Epithelial cell of prostate (primary cell): ENCODE results near the gene C3orf85.

Experiments used
- DNase-seq: peaks from one replicate; pipeline ENCODE4 v3.0.0-alpha.2; 2011; ENCODE audit warnings: low read depth, low spot score
- H3K27ac ChIP-seq: fragments of 450-650 bp; 2 replicates; pipeline ENCODE4 v1.5.1; 2017; ENCODE audit warnings: mild to moderate bottlenecking

The C3orf85 gene

DNA sequence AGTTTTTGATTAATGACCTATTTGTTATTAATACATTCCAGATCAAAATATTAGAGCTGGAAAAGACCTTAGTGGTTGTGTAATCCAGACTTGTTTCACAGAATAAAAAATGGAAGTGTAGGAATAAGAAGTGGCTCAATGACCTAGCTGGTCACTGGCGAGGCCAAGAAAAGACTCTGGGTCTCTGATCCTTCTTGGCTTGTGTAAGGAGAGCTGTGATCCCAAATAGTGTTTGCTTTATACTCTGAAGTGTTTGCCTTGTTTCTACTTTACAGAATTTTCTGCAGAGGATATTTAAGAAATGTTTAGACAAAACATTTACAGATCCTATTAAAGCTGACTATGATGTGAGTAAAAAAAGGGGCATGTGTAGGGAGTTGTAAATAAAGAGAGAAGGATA is 7.1 kb downstream of the C3orf85 start:
- H3K27ac ChIP-seq: no peak overlapping the region
- DNase-seq: no peak

- DNase-seq: no peak
- no peak overlapping the region for H3K27ac ChIP-seq
Observed at GRCh38 chr3:109149078-109149477, 12.6 kb downstream of the C3orf85 start.

DNA sequence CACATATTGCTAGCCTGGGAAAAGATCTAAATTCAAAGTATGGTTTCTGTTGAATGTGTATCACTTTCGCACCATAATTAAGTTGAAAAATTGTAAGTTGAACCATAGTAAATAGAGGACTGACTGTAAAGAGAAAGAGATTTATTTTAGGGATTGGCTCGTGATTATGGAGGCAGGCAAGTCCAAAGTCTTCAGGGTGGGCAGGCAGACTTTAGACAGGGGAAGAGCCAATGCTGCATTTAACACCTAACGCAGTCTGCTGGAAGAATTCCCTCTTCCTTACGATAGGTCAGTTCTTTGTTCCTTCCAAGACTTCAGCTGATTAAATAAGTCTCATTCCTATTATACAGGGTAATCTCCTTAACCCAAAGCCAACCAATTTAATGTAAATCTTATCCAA is 15.8 kb downstream of the C3orf85 start:
- no peak for DNase-seq
- no peak overlapping the region for H3K27ac ChIP-seq

- DNase-seq: no peak
- no peak overlapping the region for H3K27ac ChIP-seq
Observed at GRCh38 chr3:109154979-109155378, 18.5 kb downstream of the C3orf85 start.

- DNase-seq: no peak
Observed at GRCh38 chr3:109155828-109156227, 19.3 kb downstream of the C3orf85 start.

GRCh38 chr3:109161487-109162123 is 25.1 kb downstream of the C3orf85 start:
- H3K27ac ChIP-seq: no peak overlapping the region
- DNase-seq: no peak

More at GRCh38 chr3:109155828-109156227, 19.3 kb downstream of the C3orf85 start:
- no peak overlapping the region for H3K27ac ChIP-seq

- DNase-seq: no peak
- no peak overlapping the region for H3K27ac ChIP-seq
Observed at GRCh38 chr3:109165905-109166304, 29.4 kb downstream of the C3orf85 start.

DNA sequence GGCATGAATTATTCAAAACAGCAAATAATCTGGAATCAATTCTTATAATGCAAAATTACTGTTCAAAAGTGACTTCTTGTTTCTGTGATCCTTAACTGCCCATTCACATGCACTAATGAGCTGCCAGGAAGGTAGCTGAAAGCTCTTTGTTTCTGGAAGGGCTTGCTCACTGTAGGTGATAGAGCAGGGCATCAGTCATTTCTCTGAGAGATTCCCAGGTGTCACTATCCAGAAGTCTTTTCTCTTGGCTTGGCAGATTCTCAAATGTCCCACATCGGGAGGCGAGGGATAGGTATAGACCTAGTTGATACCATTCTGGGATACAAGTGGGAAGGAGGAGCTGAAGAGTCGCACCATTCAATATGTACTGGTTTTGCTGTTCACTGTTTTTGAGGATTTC is 35.0 kb downstream of the C3orf85 start:
- no peak for DNase-seq

DNA sequence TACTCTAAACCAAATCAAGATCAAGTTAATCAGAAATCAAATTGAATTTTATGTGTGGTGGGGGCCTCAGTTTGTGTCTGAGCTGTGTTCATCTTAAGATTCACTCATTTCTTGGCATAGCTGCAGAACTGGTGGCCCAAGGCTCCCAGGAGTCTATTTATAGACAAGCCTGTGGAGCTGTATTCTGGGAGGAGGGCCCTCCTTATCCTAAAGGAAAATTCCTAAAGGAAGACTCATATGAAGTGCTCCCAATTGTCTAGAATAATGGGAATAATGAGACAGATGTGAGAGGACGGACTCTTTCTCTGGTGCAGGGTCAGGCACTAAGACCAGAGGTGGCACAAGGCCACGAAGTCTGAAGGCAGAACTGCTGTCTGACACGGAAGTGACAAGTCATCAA is 38.9 kb downstream of the C3orf85 start:
- DNase-seq: no peak
- H3K27ac ChIP-seq: no peak overlapping the region

More for the DNA sequence above, 35.0 kb downstream of the C3orf85 start:
- no peak overlapping the region for H3K27ac ChIP-seq

DNA sequence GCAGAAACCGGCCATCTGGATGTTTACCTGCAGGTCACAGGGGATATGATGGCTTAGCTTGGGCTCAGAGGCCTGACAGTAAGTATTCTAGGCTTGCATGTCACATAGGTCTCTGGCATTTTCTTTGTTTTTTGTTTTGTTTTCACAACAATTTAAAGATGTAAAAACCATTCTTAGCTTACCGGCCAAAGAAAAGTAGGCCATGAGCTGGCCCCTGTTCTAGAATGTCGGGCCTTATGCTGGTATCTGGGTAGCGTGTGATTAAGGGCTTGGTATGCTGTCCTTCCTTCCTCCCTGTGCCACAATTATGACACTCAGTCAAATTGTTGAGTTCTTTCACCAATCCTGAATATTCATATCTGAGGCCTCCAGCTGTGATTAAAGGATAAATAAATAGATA is 40.2 kb downstream of the C3orf85 start:
- DNase-seq: no peak
- no peak overlapping the region for H3K27ac ChIP-seq

- DNase-seq: no peak
Observed at GRCh38 chr3:109177908-109178307, 41.4 kb downstream of the C3orf85 start.

DNA sequence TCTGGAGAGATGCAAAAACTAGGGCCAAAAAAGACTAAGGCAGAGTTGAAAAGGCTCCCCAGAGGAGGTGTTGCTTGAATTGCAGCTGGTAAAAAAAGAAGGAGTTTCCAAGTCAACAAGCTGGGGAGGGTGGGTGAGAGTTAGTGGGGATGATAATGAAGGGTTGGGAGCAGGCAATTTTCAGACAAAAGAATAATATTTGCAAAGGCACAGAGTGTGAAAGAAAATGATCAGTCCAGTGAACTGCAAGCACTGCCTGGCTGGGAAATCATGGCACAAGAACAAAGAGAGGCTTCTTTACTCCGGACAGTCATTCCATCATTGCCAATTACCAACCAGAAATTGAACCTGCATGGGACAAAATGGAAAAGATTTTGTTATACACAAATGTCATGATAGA is 42.2 kb downstream of the C3orf85 start:
- no peak for DNase-seq
- H3K27ac ChIP-seq: no peak overlapping the region

More at GRCh38 chr3:109177908-109178307, 41.4 kb downstream of the C3orf85 start:
- no peak overlapping the region for H3K27ac ChIP-seq

- no peak for DNase-seq
- H3K27ac ChIP-seq: no peak overlapping the region
Observed at GRCh38 chr3:109184726-109185125, 48.2 kb downstream of the C3orf85 start.

DNA sequence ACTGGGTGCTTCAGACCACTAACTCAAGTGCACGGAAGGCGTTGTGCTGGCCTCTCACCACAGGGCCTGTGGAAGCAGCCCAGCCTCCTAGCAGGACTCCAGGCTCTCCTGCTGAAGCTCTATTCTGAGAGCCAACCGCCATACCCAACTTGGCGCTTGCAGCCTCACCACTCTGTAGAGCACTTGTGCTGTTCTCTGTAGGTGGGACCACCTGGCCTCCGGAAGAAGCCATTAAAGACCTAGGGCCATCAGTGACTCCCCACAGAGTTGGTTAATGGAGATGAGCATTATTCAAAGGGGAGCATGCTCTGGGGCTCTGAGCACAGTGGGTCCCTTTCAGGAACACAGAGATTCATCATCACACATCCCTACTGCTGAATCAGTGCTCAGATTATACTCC is 50.9 kb downstream of the C3orf85 start:
- H3K27ac ChIP-seq: no peak overlapping the region
- no peak for DNase-seq

DNA sequence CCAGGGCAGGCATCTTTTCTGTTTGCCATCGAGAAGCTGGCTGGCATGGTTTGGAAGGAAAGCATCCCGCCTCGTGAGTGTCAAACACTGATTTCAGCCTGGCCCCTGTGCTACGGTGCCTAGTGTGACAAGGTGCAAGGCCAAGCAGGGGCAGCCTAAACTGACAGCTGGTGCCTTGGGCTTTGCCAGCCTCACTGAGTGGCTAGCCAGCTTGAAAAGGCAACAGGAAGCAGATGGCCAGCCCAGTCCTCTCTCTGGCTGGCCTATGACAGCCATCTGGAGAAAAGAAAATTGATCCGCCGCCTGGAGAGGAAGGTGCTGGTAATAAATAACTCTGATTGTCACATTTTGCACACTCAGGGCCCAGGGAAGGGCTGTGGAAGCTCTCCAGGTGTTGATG is 52.2 kb downstream of the C3orf85 start:
- DNase-seq: no peak
- no peak overlapping the region for H3K27ac ChIP-seq

DNA sequence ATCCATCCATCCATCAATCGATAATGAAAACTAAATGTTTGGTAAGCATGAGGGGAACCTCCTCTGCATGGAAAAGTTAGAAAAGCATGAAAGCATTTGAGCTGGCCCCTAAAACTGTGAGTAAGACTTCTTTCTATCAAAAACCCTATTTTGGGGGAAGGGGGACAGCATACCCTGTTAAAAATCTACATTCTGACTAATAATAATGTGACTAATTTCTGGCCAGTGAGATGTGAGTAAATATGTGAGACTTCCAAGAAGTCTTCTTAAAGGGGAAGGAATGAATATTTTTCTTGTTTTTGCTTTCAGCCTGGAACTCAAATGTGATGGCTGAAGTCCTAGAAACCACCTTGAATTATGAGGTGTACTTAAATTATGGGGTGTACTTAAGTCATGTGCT is 54.9 kb downstream of the C3orf85 start:
- no peak for DNase-seq

GRCh38 chr3:109195815-109196214 is 59.3 kb downstream of the C3orf85 start:
- H3K27ac ChIP-seq: no peak overlapping the region
- DNase-seq: no peak

More for the DNA sequence above, 54.9 kb downstream of the C3orf85 start:
- no peak overlapping the region for H3K27ac ChIP-seq
